HG02798 (cell line): ENCODE data around the gene CCN5.
"Not testable (repeated sequence)": the region's sequence is repeated elsewhere in the genome, so short reads cannot be mapped to it uniquely, and the experiment has no call there.

Experiments
- ATAC-seq: cut with Tn5 transposase; IDR thresholded peaks from one replicate; pipeline ENCODE4 v1.9.1; 2021; ENCODE audit warnings: mild to moderate bottlenecking; ENCODE audit not compliant: unreplicated experiment, poor library complexity

CCN5 gene

DNA sequence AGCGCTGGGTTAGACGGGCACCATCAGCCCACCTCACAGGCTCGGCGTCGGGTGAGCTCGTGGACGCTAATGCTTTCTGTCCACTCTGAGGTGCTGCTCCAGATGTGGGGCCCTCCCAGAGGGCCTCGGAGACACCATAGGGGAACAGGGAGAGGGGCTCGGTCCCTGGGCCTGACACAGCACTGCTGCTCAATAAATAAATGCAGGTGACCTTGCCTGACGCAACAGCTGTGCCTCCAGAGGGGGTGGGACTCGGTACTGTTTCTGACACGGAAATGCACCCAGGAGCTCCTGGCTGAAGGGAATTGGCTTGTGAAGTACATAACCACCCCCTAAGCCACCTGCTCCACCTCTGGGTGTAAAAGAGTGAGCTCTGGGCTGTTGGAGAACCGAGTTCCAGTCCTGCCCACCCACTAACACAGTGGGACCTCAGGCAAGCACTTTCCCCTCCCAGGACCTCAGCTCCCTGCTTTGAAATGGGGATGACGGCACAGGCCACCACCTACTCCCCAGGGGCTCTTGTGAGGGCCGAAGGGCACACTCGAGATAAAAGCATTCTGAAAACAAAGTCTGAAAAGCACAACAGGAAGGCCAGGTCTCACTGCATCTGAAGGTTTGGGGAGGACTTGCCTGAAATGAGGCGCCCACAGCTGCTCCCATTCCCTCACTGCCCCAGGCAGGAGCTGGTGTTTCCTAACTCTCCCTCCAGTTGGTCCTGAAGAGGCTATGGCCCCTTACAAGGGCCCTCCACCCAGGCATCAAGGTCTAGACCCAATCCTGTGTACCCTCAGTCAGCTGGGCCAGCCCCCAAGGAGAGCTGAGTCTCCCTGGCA, 37.1 kb downstream of the CCN5 start:
- no peak for ATAC-seq

DNA sequence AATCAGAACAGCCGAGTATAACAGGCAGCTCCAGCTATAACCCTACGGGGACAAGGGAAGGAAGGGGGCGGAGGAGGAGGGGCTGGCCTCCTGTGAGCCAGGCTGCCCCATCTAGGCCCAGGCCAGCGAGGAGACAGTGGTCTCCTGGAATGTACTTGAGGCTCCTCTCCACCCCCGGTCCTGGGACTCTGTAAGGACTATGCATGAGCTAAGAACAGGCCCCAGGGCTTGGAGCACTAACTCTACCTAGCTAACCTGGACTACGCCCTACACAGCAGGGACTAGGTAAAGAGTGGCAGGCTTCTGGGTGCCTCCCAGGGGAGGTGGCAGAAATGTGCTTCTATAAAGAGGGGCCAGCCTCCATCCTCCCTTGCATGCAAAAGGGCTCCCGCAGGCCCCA, 39.4 kb downstream of the CCN5 start:
- ATAC-seq: no peak

- no peak for ATAC-seq
Observed at GRCh38 chr20:44756011-44756688, 41.0 kb downstream of the CCN5 start.

- ATAC-seq: no peak
Observed at GRCh38 chr20:44756956-44757355, 41.8 kb downstream of the CCN5 start.

GRCh38 chr20:44758247-44759101, 43.3 kb downstream of the CCN5 start:
- no peak for ATAC-seq

DNA sequence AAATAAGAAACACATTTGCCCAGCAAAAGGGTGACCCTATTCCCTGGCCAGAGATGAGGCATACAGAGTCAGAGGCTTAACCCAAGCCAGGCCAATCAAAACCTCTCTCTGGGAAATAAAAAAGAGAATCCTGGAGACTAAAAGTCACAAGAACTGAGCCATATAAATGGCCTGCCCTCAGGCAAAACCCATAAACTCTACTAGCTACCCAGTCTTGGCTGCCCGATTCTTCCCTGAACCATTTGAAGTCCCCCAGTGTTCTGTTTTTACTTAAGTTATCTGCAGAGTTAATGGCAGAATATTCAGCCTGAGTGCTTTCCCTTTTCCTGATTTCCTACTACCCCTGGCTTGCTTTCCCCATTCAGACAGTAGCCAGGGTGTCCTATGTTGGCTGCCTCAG, 44.4 kb downstream of the CCN5 start:
- no peak for ATAC-seq

DNA sequence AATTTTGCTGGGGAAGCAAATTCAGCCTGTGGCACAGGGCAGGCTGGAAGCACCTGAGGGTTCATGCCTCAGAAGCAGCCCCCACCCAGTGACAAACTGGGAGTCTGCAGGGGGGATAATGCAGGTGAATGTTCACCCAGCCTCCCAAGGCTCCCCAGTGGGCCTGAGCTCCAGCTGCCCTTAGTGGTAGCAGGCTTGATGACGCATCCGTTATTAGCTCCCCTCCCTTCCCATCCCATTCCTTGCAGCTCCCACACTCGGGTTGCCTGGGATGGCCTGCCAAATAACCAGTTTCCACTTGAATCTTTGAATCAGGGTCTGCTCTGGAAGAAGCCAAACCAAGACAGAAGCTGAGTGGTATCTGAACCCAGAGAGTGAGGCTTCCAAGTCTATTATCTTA, 46.3 kb downstream of the CCN5 start:
- ATAC-seq: no peak

GRCh38 chr20:44762466-44763140, 47.4 kb downstream of the CCN5 start:
- no peak for ATAC-seq

- not testable (repeated sequence) for ATAC-seq
Observed at GRCh38 chr20:44763798-44764197, 48.6 kb downstream of the CCN5 start.

DNA sequence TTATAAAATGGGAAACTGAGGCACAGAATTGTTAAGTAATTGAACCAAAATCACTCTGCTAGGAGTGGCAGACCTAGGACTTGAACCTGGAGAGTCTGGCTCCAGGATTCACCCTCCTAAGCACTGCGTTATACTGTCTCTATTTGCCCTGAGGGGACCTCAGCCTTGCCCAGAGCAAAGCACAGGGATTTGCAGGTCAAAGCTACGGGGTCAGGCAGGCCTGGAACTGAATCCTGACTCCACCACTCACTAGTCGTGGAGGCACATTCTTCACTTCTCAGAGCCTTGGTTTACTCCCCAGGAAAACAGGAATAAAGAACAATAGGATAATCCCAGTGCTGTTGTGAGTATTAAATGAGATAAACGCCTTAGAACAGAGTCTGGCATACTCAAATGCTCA, 49.9 kb downstream of the CCN5 start:
- no peak for ATAC-seq

DNA sequence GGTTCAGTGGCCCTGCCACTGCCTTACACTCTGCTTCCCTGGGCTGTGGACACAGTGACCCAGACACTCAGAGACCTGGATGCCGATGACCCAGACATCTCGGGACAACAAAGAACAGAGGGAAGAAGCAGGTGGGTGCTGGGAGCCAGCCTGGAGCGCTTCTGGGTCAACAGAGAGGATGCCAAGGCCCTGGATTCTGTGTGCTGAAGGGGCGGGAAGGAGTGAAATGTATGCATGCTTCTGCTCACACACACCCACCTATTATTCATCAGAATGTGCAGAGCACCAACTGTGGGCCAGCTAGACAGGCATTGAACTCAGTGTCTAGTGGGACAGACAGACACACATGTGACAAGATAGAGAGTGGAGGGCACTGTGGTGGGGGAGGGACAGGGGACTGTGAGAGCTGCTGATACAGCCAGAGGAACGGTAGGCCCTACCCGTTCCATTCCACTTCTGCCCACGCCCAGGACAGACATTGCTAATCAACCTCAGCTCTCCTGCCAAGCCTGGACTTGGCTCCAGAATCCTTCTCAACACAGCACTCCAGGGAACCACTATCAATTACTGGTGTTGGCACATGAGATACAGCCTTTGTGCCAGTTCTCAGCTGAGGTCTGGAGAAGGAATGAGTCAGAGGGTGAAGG, 50.7 kb downstream of the CCN5 start:
- no peak for ATAC-seq

DNA sequence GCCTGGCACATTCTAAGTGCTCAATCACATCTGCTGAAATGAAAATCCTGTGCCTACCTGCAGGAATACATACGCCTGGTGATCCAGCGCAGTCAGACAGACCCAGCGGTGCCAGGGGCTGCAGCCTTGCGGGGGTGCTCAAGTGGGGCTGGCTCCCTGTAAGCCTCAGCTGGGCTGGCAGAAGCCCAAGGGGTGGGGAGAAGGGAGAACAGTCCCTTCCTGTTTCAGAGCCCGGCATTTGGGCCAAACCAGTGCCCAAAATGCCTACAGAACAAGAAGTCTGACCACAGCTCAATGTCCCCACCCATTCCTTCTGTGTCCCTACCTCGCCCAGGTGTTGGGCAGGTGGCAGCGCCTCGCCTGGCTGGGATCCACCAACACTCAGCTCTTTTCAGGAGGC, 53.1 kb downstream of the CCN5 start:
- no peak for ATAC-seq

GRCh38 chr20:44768854-44769480, 53.8 kb downstream of the CCN5 start:
- no peak for ATAC-seq

- no peak for ATAC-seq
Observed at GRCh38 chr20:44769481-44769863, 54.3 kb downstream of the CCN5 start.

- no peak for ATAC-seq
Observed at GRCh38 chr20:44770484-44771171, 55.5 kb downstream of the CCN5 start.

GRCh38 chr20:44771172-44771535, 56.0 kb downstream of the CCN5 start:
- ATAC-seq: no peak

DNA sequence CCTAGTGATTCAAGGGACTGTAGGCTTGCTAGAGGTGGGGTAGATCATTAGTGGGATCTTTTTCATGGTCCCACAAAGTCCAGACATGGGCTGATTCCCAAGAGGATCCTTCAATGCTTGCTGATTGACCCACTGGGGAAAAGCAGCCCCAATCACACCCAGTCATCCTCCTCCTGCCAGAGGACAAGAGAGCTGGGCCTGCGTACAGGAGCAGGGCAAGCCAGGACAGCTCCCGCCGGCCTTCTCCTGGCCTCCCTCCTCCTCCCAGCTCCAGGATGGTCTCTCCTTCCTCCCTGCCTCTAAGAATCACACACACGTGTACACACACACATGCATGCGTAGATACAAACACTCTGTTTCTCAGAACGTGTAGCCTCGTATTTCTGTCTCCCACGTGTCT, 57.5 kb downstream of the CCN5 start:
- ATAC-seq: no peak

DNA sequence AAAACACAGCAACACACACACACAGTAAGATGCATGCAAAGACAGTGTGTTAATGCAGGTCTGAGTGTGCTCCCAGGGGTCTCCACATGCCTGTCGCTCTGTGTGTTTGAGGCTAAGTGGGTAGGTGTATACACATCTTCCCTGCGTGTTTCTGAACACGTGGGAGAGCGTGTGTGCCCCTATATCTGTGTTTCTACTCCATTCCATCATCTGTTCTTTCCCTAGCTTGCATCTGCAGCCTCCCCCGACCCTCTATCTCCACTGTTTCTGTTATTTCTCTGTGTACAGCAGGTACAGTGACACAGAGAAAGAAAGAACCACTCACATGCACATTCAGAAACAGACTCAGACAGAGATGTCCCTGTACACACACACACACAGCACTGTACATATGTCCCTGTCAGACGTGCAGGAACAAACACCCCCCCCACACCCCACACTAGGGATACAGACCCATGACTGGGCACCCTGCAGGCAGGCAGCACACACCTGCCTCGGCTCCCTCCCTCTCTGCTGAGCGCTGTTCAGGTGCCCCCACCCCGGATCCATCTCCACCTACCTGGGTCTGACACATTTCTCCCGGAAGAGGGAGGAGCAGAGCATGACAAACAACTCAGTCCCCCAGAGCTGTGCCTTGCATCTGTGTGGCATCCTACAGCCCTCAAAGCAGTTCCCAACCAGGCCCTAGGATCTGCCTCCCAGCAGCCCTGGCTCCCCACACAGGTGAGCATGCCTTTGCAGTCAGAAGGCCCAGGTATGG, 58.1 kb downstream of the CCN5 start:
- ATAC-seq: no peak
